KOPT-K1 (cell line): ENCODE data around the gene INSR.
"Not testable (repeated sequence)": the region's sequence is repeated elsewhere in the genome, so short reads cannot be mapped to it uniquely, and the experiment has no call there.

ENCODE experiments used
- H3K27ac ChIP-seq: fragments of 200-600 bp; sonication (generic); 2 replicates; pipeline ENCODE4 v1.5.1; 2016; ENCODE audit warnings: antibody characterized with exemption, mild to moderate bottlenecking, low read depth, low read length; ENCODE audit not compliant: poor library complexity, severe bottlenecking
- H3K36me3 ChIP-seq: fragments of 200-600 bp; sonication (generic); 2 replicates; pipeline ENCODE4 v1.5.1; 2017; ENCODE audit warnings: antibody characterized with exemption, mild to moderate bottlenecking, low read length, moderate library complexity; ENCODE audit not compliant: insufficient read depth
- H3K9me3 ChIP-seq: fragments of 200-600 bp; sonication (generic); 2 replicates; pipeline ENCODE4 v1.5.1; 2017; ENCODE audit warnings: antibody characterized with exemption, low read length, mild to moderate bottlenecking; ENCODE audit not compliant: insufficient read depth, poor library complexity, severe bottlenecking

Gene INSR

GRCh38 chr19:7308327-7308726 is 14.1 kb upstream of the INSR start:
- H3K27ac ChIP-seq, H3K36me3 ChIP-seq, H3K9me3 ChIP-seq: not testable (repeated sequence)

- no peak overlapping the region for H3K27ac ChIP-seq
- no peaks in the 10 kb centered on the region for H3K9me3 ChIP-seq
- H3K36me3 ChIP-seq: no peaks in the 10 kb centered on the region
Measured at GRCh38 chr19:7307590-7308218, 13.5 kb upstream of the INSR start.

- H3K9me3 ChIP-seq: no peaks in the 10 kb centered on the region
- H3K36me3 ChIP-seq: no peaks in the 10 kb centered on the region
- H3K27ac ChIP-seq: no peak overlapping the region
Measured at GRCh38 chr19:7304200-7304599, 10.0 kb upstream of the INSR start.

GRCh38 chr19:7303470-7303869 is 9.3 kb upstream of the INSR start:
- no peak overlapping the region for H3K27ac ChIP-seq
- no peaks in the 10 kb centered on the region for H3K36me3 ChIP-seq
- no peaks in the 10 kb centered on the region for H3K9me3 ChIP-seq

- Histone ChIP-seq H3K27ac (no peak overlapping the region), H3K9me3 (no peaks in the 10 kb centered on the region), H3K36me3 (no peaks in the 10 kb centered on the region)
Measured at GRCh38 chr19:7301525-7301924, 7.3 kb upstream of the INSR start.

GRCh38 chr19:7297742-7298141 is 3.5 kb upstream of the INSR start:
- Histone ChIP-seq H3K27ac (no peak overlapping the region), H3K9me3 (no peaks in the 10 kb centered on the region), H3K36me3 (no peaks in the 10 kb centered on the region)

- no peaks in the 10 kb centered on the region for H3K36me3 ChIP-seq
- H3K9me3 ChIP-seq: no peaks in the 10 kb centered on the region
- no peak overlapping the region for H3K27ac ChIP-seq
Measured at GRCh38 chr19:7295912-7296536, 1.8 kb upstream of the INSR start.

GRCh38 chr19:7294558-7295212 is 471 bp upstream of the INSR start:
- H3K9me3 ChIP-seq: no peaks in the 10 kb centered on the region
- peak overlapping the region; percentile 28 for H3K27ac ChIP-seq
- no peaks in the 10 kb centered on the region for H3K36me3 ChIP-seq

GRCh38 chr19:7292950-7293761 is 1.1 kb downstream of the INSR start:
- H3K9me3 ChIP-seq: no peaks in the 10 kb centered on the region
- no peak overlapping the region for H3K27ac ChIP-seq
- no peaks in the 10 kb centered on the region for H3K36me3 ChIP-seq

- no peaks in the 10 kb centered on the region for H3K36me3 ChIP-seq
- no peaks in the 10 kb centered on the region for H3K9me3 ChIP-seq
- no peak overlapping the region for H3K27ac ChIP-seq
Measured at GRCh38 chr19:7292352-7292949, 1.8 kb downstream of the INSR start.

- no peak overlapping the region for H3K27ac ChIP-seq
- H3K9me3 ChIP-seq: no peaks in the 10 kb centered on the region
- no peaks in the 10 kb centered on the region for H3K36me3 ChIP-seq
Measured at GRCh38 chr19:7288977-7289376, 5.2 kb downstream of the INSR start.

GRCh38 chr19:7288131-7288530 is 6.1 kb downstream of the INSR start:
- no peak overlapping the region for H3K27ac ChIP-seq
- H3K36me3 ChIP-seq: no peaks in the 10 kb centered on the region
- H3K9me3 ChIP-seq: no peaks in the 10 kb centered on the region

GRCh38 chr19:7287722-7288121 is 6.5 kb downstream of the INSR start:
- Histone ChIP-seq H3K27ac (no peak overlapping the region), H3K36me3 (no peaks in the 10 kb centered on the region), H3K9me3 (no peaks in the 10 kb centered on the region)

- Histone ChIP-seq H3K27ac (no peak overlapping the region), H3K9me3 (no peaks in the 10 kb centered on the region), H3K36me3 (no peaks in the 10 kb centered on the region)
Measured at GRCh38 chr19:7280940-7281666, 13.1 kb downstream of the INSR start.
